ENCODE measurements around the gene LDB2. TPM values are rescaled to one million over a fixed set of nuclear protein-coding genes. Genes with fewer than 3 reads are reported as not detected.

Gene LDB2
- total and polyA plus RNA-seq, 2 donors (not counting 3 experiments of a cell fraction or from before 2014, with no cell fraction given): 127 to 223 TPM

DNA sequence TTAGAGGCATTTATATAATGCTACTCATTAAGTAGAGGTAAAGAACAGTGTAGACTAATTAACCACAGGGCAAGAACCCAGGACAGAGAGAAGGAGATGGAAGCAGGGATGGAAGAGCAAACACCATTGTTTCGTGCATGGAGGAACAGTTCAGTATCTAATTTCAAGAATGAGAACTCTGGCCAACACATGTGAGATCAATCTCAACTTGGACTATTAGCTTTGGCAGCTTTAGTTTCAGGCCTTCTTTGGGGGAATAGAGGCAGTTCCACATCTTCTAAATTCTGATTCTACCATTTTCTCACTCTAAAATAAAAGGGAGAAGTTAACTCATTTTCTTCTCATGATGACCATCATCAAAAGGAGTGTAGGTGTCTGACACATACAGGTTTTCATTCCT, 207.0 kb downstream of the LDB2 start:
- no TSS peak for BruUV-seq (replicated peaks)
- H3K27ac ChIP-seq (ENCODE audit: insufficient read depth, low read depth, low read length): no peak overlapping the region
- TF ChIP-seq JUN (IDR thresholded peaks at IDR 0.05; ENCODE audit: borderline replicate concordance, insufficient read depth, insufficient read length, low read depth): no peak
- no peak for TF ChIP-seq POLR2AphosphoS5 (IDR thresholded peaks at IDR 0.05; ENCODE audit: insufficient read depth, low read depth, low read length)
- TF ChIP-seq MYC (IDR thresholded peaks at IDR 0.05; ENCODE audit: low read depth, low read length): no peak
- TF ChIP-seq, protein P1, sequence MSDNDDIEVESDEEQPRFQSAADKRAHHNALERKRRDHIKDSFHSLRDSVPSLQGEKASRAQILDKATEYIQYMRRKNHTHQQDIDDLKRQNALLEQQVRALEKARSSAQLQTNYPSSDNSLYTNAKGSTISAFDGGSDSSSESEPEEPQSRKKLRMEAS (IDR thresholded peaks at IDR 0.05; ENCODE audit: insufficient read depth, insufficient read length): no peak
- no peak for TF ChIP-seq FOS (IDR thresholded peaks at IDR 0.05; ENCODE audit: borderline replicate concordance, insufficient read depth, low read length)
- no peak for TF ChIP-seq GATA2 (IDR thresholded peaks at IDR 0.05; ENCODE audit: insufficient read depth, insufficient read length, low read depth, low read length)
- intact Hi-C loops (cut with micrococcal nuclease): no loop called here
- no peaks in the 10 kb centered on the region for H3K27me3 ChIP-seq (ENCODE audit: control insufficient read depth in 2 of 2, insufficient read depth in 2 of 2, low read length in 2 of 2)
- peaks cover 5% of the 10 kb centered on the region for H3K4me1 ChIP-seq (ENCODE audit: control insufficient read depth, extremely low read depth, insufficient read depth, low read length)
- H3K9me1 ChIP-seq (replicated peaks; ENCODE audit: control insufficient read depth, extremely low read depth, insufficient read depth, low read length): no peaks in the 10 kb centered on the region
- no peak overlapping the region for H3K4me3 ChIP-seq (replicated peaks in 1 of 3; ENCODE audit: insufficient read depth in 1 of 3, low read depth in 1 of 3, low read length in 3 of 3)
- CTCF ChIA-PET: no interaction called here
- H3K4me2 ChIP-seq (ENCODE audit: insufficient read depth, low read length): no peak overlapping the region
- no peak for DNase-seq (ENCODE audit: low read depth, low spot score)
- no peak for FAIRE-seq
- no peak overlapping the region for H3K9ac ChIP-seq (replicated peaks; ENCODE audit: extremely low read depth, insufficient read depth, low read length)
- no peaks in the 10 kb centered on the region for H3K9me3 ChIP-seq (replicated peaks; ENCODE audit: control insufficient read depth, insufficient read depth, low read length)
- peaks cover 0 to 2% of the 10 kb centered on the region in 2 experiments for H3K36me3 ChIP-seq (ENCODE audit: control insufficient read depth in 2 of 2, extremely low read depth in 1 of 2, insufficient read depth in 2 of 2, low read length in 2 of 2)
- POLR2A ChIA-PET: no interaction called here
- no peak overlapping the region for H2AFZ ChIP-seq (ENCODE audit: low read depth, low read length)
- dilution Hi-C loops (cut with MboI; ENCODE audit: extremely low pct_ligation_motif_present, low sequenced_read_pairs): no loop called here
- H3K79me2 ChIP-seq (ENCODE audit: control insufficient read depth, insufficient read depth, low read length): no peaks in the 10 kb centered on the region
- H4K20me1 ChIP-seq (replicated peaks; ENCODE audit: control insufficient read depth, extremely low read depth, insufficient read depth, low read length): no peaks in the 10 kb centered on the region

DNA sequence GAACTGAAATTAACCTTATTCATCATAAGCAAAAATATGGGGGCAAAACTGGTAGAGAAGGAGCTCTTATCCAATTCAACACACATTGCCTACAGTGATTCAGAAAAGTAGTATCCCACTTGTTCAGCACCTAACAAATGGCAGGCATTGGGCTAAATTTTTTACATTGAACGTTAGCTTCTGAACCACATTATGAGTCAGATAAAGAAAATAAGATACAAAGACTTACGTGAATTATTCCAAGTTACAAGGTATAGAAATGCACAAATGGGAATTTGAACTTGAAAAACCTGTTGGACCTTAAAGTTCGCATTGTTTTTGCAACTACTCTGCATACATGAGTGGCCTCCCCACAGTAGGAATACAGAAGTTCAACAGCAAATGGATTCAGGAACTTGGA, 210.6 kb downstream of the LDB2 start:
- H3K4me2 ChIP-seq (ENCODE audit: insufficient read depth, low read length): no peak overlapping the region
- H3K9ac ChIP-seq (replicated peaks; ENCODE audit: extremely low read depth, insufficient read depth, low read length): no peak overlapping the region
- no peak overlapping the region for H3K4me3 ChIP-seq (replicated peaks in 1 of 3; ENCODE audit: insufficient read depth in 1 of 3, low read depth in 1 of 3, low read length in 3 of 3)
- H3K27ac ChIP-seq (ENCODE audit: insufficient read depth, low read depth, low read length): no peak overlapping the region
- H2AFZ ChIP-seq (ENCODE audit: low read depth, low read length): no peak overlapping the region
- DNase-seq (ENCODE audit: low read depth, low spot score): no peak
- CTCF ChIA-PET: interaction anchor here (1.1 kb wide), 1 partner anchor 21 kb away, joined by 3 read pairs; no protein-coding TSS in a partner anchor
- no peaks in the 10 kb centered on the region for H3K9me1 ChIP-seq (replicated peaks; ENCODE audit: control insufficient read depth, extremely low read depth, insufficient read depth, low read length)
- POLR2A ChIA-PET: no interaction called here
- H3K36me3 ChIP-seq (ENCODE audit: control insufficient read depth in 2 of 2, extremely low read depth in 1 of 2, insufficient read depth in 2 of 2, low read length in 2 of 2): no peaks in the 10 kb centered on the region
- no peaks in the 10 kb centered on the region for H4K20me1 ChIP-seq (replicated peaks; ENCODE audit: control insufficient read depth, extremely low read depth, insufficient read depth, low read length)
- no peaks in the 10 kb centered on the region for H3K9me3 ChIP-seq (replicated peaks; ENCODE audit: control insufficient read depth, insufficient read depth, low read length)
- no peak for TF ChIP-seq EZH2 (IDR thresholded peaks at IDR 0.05; ENCODE audit: borderline replicate concordance, low read depth, low read length, severe bottlenecking)
- TF ChIP-seq GATA2 (IDR thresholded peaks at IDR 0.05; ENCODE audit: insufficient read depth, insufficient read length, low read depth, low read length): no peak
- TF ChIP-seq JUN (IDR thresholded peaks at IDR 0.05; ENCODE audit: borderline replicate concordance, insufficient read depth, insufficient read length, low read depth): no peak
- TF ChIP-seq, protein P2, sequence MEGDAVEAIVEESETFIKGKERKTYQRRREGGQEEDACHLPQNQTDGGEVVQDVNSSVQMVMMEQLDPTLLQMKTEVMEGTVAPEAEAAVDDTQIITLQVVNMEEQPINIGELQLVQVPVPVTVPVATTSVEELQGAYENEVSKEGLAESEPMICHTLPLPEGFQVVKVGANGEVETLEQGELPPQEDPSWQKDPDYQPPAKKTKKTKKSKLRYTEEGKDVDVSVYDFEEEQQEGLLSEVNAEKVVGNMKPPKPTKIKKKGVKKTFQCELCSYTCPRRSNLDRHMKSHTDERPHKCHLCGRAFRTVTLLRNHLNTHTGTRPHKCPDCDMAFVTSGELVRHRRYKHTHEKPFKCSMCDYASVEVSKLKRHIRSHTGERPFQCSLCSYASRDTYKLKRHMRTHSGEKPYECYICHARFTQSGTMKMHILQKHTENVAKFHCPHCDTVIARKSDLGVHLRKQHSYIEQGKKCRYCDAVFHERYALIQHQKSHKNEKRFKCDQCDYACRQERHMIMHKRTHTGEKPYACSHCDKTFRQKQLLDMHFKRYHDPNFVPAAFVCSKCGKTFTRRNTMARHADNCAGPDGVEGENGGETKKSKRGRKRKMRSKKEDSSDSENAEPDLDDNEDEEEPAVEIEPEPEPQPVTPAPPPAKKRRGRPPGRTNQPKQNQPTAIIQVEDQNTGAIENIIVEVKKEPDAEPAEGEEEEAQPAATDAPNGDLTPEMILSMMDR (IDR thresholded peaks at IDR 0.05; ENCODE audit: extremely low read depth in 1 of 2, insufficient read depth in 1 of 2, low read depth in 1 of 2, low read length in 2 of 2): no peak
- TF ChIP-seq POLR2AphosphoS5 (IDR thresholded peaks at IDR 0.05; ENCODE audit: insufficient read depth, low read depth, low read length): no peak
- TF ChIP-seq POLR2A (IDR thresholded peaks at IDR 0.05; ENCODE audit: low read depth, low read length): no peak
- TF ChIP-seq MYC (IDR thresholded peaks at IDR 0.05; ENCODE audit: low read depth, low read length): no peak
- TF ChIP-seq, protein P1 (IDR thresholded peaks at IDR 0.05; ENCODE audit: insufficient read depth, insufficient read length): no peak
- TF ChIP-seq FOS (IDR thresholded peaks at IDR 0.05; ENCODE audit: borderline replicate concordance, insufficient read depth, low read length): no peak
- intact Hi-C loops (cut with micrococcal nuclease): loop anchor here (10.0 kb wide), 1 partner anchor 207 kb away; the partner anchor contains the start of gene LDB2
- no peaks in the 10 kb centered on the region for H3K27me3 ChIP-seq (ENCODE audit: control insufficient read depth in 2 of 2, insufficient read depth in 2 of 2, low read length in 2 of 2)
- no peak for FAIRE-seq
- dilution Hi-C loops (cut with MboI; ENCODE audit: extremely low pct_ligation_motif_present, low sequenced_read_pairs): no loop called here
- BruUV-seq (replicated peaks): no TSS peak
- H3K4me1 ChIP-seq (ENCODE audit: control insufficient read depth, extremely low read depth, insufficient read depth, low read length): peaks cover 33% of the 10 kb centered on the region
- no peaks in the 10 kb centered on the region for H3K79me2 ChIP-seq (ENCODE audit: control insufficient read depth, insufficient read depth, low read length)
